HG02610 (cell line): ENCODE data around the gene MPZ.

Experiments used
- ATAC-seq: cut with Tn5 transposase; IDR thresholded peaks from one replicate; pipeline ENCODE4 v1.9.1; 2021; ENCODE audit warnings: mild to moderate bottlenecking, moderate library complexity; ENCODE audit not compliant: unreplicated experiment

MPZ gene

GRCh38 chr1:161304927-161305866, 4.6 kb downstream of the MPZ start:
- no peak for ATAC-seq

GRCh38 chr1:161300478-161300877, 9.3 kb downstream of the MPZ start:
- no peak for ATAC-seq

GRCh38 chr1:161299347-161299746, 10.4 kb downstream of the MPZ start:
- ATAC-seq: no peak

- ATAC-seq: no peak
Measured at GRCh38 chr1:161298116-161298515, 11.7 kb downstream of the MPZ start.

GRCh38 chr1:161297415-161297814, 12.4 kb downstream of the MPZ start:
- no peak for ATAC-seq

GRCh38 chr1:161290779-161291178, 19.0 kb downstream of the MPZ start:
- no peak for ATAC-seq

- no peak for ATAC-seq
Measured at GRCh38 chr1:161287482-161288054, 22.2 kb downstream of the MPZ start.

GRCh38 chr1:161285521-161285920, 24.2 kb downstream of the MPZ start:
- no peak for ATAC-seq

GRCh38 chr1:161285113-161285512, 24.7 kb downstream of the MPZ start:
- no peak for ATAC-seq

GRCh38 chr1:161282991-161283390, 26.8 kb downstream of the MPZ start:
- no peak for ATAC-seq

- ATAC-seq: no peak
Measured at GRCh38 chr1:161274874-161275273, 34.9 kb downstream of the MPZ start.

GRCh38 chr1:161273402-161273801, 36.4 kb downstream of the MPZ start:
- ATAC-seq: no peak

GRCh38 chr1:161267321-161267720, 42.4 kb downstream of the MPZ start:
- no peak for ATAC-seq

- no peak for ATAC-seq
Measured at GRCh38 chr1:161266836-161267235, 42.9 kb downstream of the MPZ start.

GRCh38 chr1:161266202-161266601, 43.6 kb downstream of the MPZ start:
- ATAC-seq: no peak

- no peak for ATAC-seq
Measured at GRCh38 chr1:161265305-161265704, 44.5 kb downstream of the MPZ start.

GRCh38 chr1:161261261-161262235, 48.2 kb downstream of the MPZ start:
- ATAC-seq: no peak

- ATAC-seq: no peak
Measured at GRCh38 chr1:161260376-161261260, 49.1 kb downstream of the MPZ start.

GRCh38 chr1:161259765-161260164, 50.0 kb downstream of the MPZ start:
- ATAC-seq: no peak

GRCh38 chr1:161259345-161259702, 50.4 kb downstream of the MPZ start:
- no peak for ATAC-seq
